ENCODE measurements around the gene XRCC2. TPM values are rescaled to one million over a fixed set of nuclear protein-coding genes. Genes with fewer than 3 reads are reported as not detected.
"Not testable (repeated sequence)": the region's sequence is repeated elsewhere in the genome, so short reads cannot be mapped to it uniquely, and the experiment has no call there.

The XRCC2 gene
- polyA plus RNA-seq, 10 donors, result 2.5 to 5.8 (median 3.9) TPM

- no peak for DNase-seq
Observed at GRCh38 chr7:152666078-152666477, 9.9 kb downstream of the XRCC2 start.

- no peak for DNase-seq
Observed at GRCh38 chr7:152664636-152665035, 11.3 kb downstream of the XRCC2 start.

DNA sequence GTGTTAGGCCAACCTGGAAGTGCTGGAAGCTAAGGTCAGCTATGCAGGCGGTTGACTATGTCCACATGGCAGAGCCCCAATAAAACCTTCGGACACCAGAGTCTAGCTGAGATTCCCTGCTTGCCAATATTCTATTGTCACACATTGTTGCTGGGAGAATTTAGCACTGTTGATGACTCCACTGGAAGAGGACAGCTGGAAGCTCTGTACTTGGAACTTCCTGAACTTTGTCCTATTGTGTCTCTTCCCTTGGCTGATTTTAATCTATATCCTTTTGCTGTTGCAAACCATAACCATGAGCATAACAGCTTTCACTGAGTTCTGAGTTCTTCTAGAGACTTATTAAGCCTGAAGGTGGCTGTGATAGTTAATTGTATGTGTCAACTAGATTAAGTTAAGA, 12.0 kb downstream of the XRCC2 start:
- no peak for DNase-seq

DNA sequence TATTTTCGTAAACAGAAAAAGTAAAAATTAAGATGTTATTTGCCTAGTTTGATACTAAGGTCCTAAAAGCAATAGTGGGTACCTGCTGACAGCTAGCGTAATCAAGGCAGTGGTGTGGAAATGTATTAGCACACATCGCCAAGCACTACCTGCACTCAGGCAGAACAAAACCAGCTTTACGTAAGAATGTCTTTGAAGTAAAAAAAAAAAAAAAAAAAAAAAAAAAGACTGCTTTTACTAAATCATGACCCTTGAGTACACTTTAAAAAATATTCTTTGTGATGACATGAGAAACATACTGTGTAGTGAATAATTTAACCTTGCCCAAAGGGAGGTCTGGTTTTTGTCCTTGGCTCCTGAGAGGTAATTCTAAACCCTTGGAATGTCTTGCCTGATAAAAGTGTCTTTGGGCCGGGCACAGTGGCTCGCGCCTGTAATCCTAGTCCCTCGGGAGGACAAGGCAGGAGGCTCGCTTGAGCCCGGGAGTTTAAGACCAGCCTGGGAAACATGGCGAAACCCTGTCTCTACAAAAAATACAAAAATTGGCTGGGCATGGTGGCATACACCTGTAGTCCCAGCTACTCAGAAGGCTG, 12.7 kb downstream of the XRCC2 start:
- DNase-seq, result no peak

DNA sequence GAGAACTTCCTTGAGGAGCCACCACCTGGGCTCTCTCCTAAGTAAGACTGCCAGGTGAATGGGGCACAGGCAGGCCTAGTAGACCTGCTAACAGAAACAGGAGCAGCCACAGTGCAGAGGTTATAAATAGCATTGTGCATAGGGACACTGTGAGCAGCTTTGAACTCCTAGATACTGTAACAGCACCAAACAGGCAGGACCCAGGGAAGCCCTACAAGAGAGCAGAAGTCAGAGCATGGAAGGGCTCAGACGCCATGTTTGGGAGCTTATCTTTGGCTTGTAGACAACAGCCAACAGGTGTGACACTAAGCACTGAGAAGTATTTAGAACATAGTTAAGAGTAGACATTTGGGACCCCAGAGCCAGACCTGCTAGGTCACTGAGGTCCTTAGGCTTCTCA, 14.5 kb downstream of the XRCC2 start:
- peak in 1 of 3 donors; percentile 8 for DNase-seq

DNA sequence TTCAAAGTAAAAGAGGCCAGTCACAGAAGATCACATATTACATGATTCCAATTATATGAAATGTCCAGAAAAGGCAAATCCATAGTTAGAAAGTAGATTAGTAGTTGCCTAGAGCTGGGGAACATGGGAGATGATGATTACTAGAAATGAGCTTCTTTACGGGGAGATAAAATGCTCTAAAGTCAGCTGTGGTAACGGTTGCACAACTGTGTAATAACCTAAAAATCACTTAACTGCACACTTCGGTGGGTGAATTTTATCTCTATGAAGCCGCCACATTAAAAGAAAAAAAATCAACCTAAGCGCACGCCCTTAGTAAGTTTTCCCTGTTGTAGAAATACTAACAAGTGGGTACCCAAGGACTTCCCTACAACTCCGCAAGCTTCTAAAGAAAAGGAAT, 15.9 kb downstream of the XRCC2 start:
- no peak for DNase-seq

DNA sequence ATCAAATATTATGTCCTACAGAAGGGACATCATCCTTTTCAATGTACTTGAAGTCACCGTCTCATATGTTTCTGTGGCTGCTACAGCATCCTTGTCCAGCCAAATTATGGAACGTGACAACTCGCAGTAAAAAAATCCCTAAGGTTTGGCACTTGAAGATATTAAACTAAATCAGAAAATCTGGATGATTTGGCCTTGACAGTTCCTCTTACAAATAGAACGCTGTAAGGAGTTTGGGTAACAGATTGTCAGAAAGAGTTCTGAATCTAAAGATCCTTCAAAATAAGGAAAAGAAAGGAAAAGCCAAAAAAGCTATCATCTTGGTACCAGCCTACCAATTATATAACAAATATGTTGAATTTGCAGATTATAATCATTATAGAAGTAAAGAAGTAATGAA, 21.0 kb downstream of the XRCC2 start:
- no peak for DNase-seq

- no peak for DNase-seq
Observed at GRCh38 chr7:152649220-152649619, 26.7 kb downstream of the XRCC2 start.

DNA sequence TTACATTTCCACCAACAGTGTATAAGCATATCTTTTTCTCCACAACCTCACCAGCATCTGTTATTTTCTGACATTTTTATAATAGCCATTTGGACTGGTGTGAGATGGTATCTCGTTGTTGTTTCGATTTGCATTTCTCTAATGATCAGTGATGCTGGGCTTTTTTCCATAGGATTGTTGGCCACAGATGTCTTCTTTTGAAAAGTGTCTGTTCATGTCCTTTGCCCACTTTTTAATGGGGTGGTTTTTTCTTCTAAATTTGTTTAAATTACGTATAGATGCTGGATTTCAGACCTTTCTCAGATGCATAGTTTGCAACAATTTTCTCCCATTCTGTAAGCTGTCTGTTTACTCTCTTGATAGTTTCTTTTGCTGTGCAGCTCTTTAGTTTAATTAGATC, 28.9 kb downstream of the XRCC2 start:
- no peak for DNase-seq

DNA sequence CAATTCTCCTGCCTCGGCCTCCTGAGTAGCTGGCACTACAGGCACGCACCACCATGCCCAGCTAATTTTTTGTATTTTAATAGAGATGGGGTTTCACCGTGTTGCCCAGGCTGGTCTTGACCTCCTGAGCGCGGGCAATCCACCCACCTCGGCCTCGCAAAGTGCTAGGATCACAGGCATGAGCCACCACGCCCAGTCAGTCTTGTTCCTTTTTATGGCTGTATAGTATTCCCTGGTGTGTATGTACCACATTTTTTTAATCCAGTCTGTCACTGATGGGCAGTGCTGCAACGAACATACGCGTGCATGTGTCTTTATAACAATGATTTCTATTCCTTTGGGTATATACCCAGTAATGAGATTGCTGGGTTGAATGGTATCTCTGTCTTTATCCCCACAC, 29.4 kb downstream of the XRCC2 start:
- DNase-seq, result not testable (repeated sequence)

DNA sequence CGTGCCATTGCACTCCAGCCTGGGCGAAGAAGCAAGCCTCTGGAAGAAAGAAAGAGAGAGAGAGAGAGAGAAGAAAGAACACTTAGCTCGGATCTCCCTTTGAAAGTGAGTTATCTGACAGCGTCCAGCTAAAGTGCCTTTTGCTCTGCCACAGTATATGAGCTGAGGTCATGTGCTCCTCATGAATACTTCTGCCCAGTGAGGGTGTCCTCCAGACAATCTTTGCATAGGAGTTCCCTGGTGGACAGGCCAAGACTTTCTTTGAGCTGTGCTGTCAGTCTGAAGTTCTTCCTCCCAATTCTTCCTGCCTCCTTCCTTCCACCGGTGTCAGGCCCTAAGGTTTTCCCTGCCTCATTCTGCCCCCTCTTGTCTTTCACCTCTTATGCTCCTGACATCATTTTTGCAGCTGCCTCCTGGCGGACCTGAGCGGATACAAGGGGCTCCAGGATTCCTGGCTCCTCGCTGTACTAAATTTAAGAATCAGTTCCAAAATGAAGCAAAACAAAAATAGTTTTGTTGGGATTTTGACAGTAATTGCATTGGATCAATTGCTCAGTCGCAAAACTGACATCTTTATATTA, 31.9 kb downstream of the XRCC2 start:
- no peak for DNase-seq

- no peak for DNase-seq
Observed at GRCh38 chr7:152641384-152641783, 34.6 kb downstream of the XRCC2 start.

DNA sequence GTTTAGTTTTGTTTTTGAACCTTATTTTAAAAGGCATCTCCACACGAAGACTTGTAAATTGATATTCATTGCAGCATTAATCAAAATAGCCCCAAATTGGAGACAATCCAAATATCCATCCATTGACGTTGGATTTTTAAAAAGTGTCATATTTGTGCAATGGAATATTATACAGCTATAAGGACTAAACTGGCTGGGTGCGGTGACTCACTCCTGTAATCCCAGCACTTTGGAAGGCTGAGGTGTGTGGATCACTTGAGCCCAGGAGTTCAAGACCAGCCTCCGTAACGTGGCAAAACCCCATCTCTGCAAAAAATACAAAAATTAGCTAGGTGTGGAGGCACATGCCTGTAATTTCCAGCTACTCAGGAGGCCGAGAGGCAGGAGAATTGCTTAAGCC, 35.1 kb downstream of the XRCC2 start:
- no peak for DNase-seq

GRCh38 chr7:152637920-152638580, 37.9 kb downstream of the XRCC2 start:
- no peak for DNase-seq

- DNase-seq, result no peak
Observed at GRCh38 chr7:152637161-152637560, 38.8 kb downstream of the XRCC2 start.

GRCh38 chr7:152636441-152636840, 39.5 kb downstream of the XRCC2 start:
- DNase-seq, result no peak

GRCh38 chr7:152633504-152633903, 42.4 kb downstream of the XRCC2 start:
- DNase-seq, result no peak

DNA sequence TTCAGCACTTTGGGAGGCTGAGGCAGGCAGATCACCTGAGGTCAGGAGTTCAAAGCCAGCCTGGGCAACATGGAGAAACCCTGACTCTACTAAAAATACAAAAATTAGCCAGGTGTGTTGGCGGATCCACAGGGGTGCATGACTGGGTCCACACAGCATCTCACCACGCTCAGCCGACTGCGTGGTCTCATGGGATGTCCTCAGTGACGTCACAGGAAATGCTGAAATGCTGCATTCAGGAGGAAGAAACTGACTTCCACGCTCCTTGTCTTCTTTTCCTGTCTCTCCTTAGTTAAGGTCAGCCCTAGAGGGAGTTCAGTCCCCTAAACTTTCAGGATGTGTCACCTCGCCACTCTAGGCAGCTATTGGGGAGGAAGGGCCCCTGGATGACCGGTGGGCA, 42.9 kb downstream of the XRCC2 start:
- no peak for DNase-seq

DNA sequence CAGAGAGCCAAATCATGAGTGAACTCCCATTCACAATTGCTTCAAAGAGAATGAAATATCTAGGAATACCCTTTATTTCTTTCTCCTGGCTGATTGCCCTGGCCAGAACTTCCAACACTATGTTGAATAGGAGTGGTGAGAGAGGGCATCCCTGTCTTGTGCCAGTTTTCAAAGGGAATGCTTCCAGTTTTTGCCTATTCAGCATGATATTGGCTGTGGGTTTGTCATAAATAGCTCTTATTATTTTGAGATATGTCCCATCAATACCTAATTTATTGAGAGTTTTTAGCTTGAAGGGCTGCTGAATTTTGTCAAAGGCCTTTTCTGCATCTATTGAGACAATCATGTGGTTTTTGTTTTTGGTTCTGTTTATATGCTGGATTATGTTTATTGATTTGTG, 47.2 kb downstream of the XRCC2 start:
- DNase-seq, result not testable (repeated sequence)

DNA sequence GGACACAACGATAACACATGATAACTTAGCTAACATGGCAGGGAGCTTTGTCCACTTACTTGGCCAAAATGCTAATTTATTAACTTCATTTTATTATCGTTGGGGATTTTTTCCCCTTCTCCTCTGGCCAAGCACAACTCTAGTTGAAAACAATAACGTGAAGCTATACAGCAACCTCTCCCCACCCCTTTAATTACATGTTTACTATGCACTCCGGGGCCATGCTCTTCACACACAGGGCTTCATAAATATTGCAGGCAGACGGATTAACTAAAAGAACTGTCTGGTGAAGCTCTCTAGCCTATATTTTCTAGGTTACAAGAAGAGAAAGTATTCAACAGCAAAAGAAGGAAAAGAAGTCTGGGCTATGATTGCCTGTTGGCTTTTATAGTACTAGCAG, 51.7 kb downstream of the XRCC2 start:
- DNase-seq, result no peak

GRCh38 chr7:152621426-152621825, 54.5 kb downstream of the XRCC2 start:
- DNase-seq, result no peak

- DNase-seq, result no peak
Observed at GRCh38 chr7:152619027-152619739, 56.8 kb downstream of the XRCC2 start.

- no peak for DNase-seq
Observed at GRCh38 chr7:152618427-152618826, 57.5 kb downstream of the XRCC2 start.
